ENCODE results near the gene MMS19. TPM values are rescaled to one million over a fixed set of nuclear protein-coding genes. Genes with fewer than 3 reads are reported as not detected.
"Not testable (repeated sequence)": the region's sequence is repeated elsewhere in the genome, so short reads cannot be mapped to it uniquely, and the experiment has no call there.

Gene MMS19
- total RNA-seq, 2 experiments from 2014 or later = 84.7 to 86.8 TPM

GRCh38 chr10:97435211-97435610 is 63.0 kb downstream of the MMS19 start:
- Mint-ChIP-seq H3K4me1 (ENCODE audit: low read depth) (peaks cover 14% of the 10 kb centered on the region), H3K9me3 (no peaks in the 10 kb centered on the region), H3K27me3 (no peaks in the 10 kb centered on the region), H3K36me3 (peaks cover 52% of the 10 kb centered on the region), H3K4me3 (no peak overlapping the region), H3K27ac (no peak overlapping the region)
- POLR2A ChIA-PET = interaction anchor here (1.8 to 2.9 kb wide), 4 partner anchors 8 to 34 kb away, joined by 4 to 37 read pairs (median 14); partner anchors contain the start of gene RRP12
- no peak for DNase-seq
- CTCF ChIA-PET = interaction anchor here (0.6 to 2.5 kb wide), 3 partner anchors 10 to 31 kb away, joined by 3 to 13 read pairs (median 7); no protein-coding TSS in a partner anchor
- intact Hi-C loops (cut with micrococcal nuclease) = no loop called here

GRCh38 chr10:97434557-97434956 is 63.7 kb downstream of the MMS19 start:
- H3K36me3 Mint-ChIP-seq = peaks cover 54% of the 10 kb centered on the region
- ChIA-PET CTCF (interaction anchor here (0.6 to 2.5 kb wide), 7 partner anchors 10 to 33 kb away, joined by 3 to 13 read pairs (median 3); partner anchors contain the start of gene RRP12), POLR2A (interaction anchor here (0.7 to 2.9 kb wide), 6 partner anchors 9 to 33 kb away, joined by 3 to 37 read pairs (median 8); partner anchors contain the start of gene RRP12)
- no peaks in the 10 kb centered on the region for H3K9me3 Mint-ChIP-seq
- no peak for DNase-seq
- no peak overlapping the region for H3K4me3 Mint-ChIP-seq
- no peaks in the 10 kb centered on the region for H3K27me3 Mint-ChIP-seq
- peaks cover 18% of the 10 kb centered on the region for H3K4me1 Mint-ChIP-seq (ENCODE audit: low read depth)
- intact Hi-C loops (cut with micrococcal nuclease) = no loop called here
- H3K27ac Mint-ChIP-seq = peak overlapping the region; percentile 86

DNA sequence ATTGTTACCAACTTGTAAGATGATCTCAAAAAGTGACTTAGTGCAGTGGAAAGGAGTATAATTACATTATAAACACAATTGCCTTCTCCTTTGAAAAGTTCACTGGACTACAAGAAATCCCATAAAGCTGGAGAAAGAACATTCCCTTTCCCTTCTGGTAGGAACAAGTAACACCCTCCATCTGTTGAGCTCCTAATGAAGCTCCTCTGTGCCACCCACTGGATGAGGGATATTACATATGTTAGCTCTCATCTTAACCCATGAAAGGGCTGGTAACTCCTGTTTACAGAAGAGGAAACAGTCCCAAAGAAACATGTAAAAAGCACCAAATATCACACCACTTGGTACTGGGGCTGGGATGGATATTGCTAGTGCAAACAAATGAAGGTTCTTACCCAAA is 64.2 kb downstream of the MMS19 start:
- ChIA-PET POLR2A (interaction anchor here (0.7 to 2.9 kb wide), 6 partner anchors 9 to 33 kb away, joined by 3 to 37 read pairs (median 8); partner anchors contain the start of gene RRP12), CTCF (interaction anchor here (0.9 to 2.5 kb wide), 6 partner anchors 11 to 33 kb away, joined by 3 to 13 read pairs (median 4); partner anchors contain the start of gene RRP12)
- Mint-ChIP-seq H3K4me3 (no peak overlapping the region), H3K4me1 (ENCODE audit: low read depth) (peaks cover 23% of the 10 kb centered on the region), H3K27me3 (no peaks in the 10 kb centered on the region), H3K27ac (peak overlapping the region; percentile 86), H3K9me3 (no peaks in the 10 kb centered on the region), H3K36me3 (peaks cover 58% of the 10 kb centered on the region)
- DNase-seq = no peak
- intact Hi-C loops (cut with micrococcal nuclease) = no loop called here

DNA sequence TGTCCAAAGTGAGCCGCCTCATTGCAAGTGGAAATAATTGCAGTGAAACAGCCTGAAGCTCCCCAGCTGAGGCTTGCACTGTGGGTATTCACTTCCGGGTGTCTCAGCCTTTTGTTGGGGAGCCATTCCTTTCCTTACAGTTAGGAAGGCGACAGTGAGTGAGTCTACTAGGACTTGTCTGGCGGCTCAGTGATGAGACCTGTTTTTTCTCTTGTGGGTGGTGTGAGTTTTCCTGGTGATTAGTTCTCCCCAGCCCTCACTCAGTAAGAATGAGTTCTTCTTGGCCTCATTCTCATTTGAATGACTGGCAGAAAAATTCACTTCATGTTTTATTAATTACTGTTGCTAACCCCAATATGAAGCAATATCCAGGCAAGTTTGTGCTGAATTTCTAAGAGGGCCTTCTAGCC is 69.6 kb downstream of the MMS19 start:
- ChIA-PET CTCF (interaction anchor here (0.9 to 3.5 kb wide), 6 partner anchors 10 to 28 kb away, joined by 5 to 35 read pairs (median 16); partner anchors contain the start of gene RRP12), POLR2A (interaction anchor here (1.3 to 10.2 kb wide), 8 partner anchors 10 to 69 kb away, joined by 6 to 326 read pairs (median 14); partner anchors contain the start of gene RRP12)
- peaks cover 36% of the 10 kb centered on the region for H3K4me1 Mint-ChIP-seq (ENCODE audit: low read depth)
- intact Hi-C loops (cut with micrococcal nuclease) = loop anchor here (1.0 to 10.0 kb wide), 5 partner anchors 16 to 594 kb away; partner anchors contain the start of genes LCOR, MMS19, PI4K2A and UBTD1
- peak overlapping the region; percentile 93 for H3K4me3 Mint-ChIP-seq
- H3K27me3 Mint-ChIP-seq = peaks cover 2% of the 10 kb centered on the region
- peak; percentile 67 for DNase-seq
- peak overlapping the region; percentile 98 for H3K27ac Mint-ChIP-seq
- H3K9me3 Mint-ChIP-seq = peaks cover 2% of the 10 kb centered on the region
- H3K36me3 Mint-ChIP-seq = peaks cover 63% of the 10 kb centered on the region

GRCh38 chr10:97427571-97428179 is 70.5 kb downstream of the MMS19 start:
- ChIA-PET POLR2A (interaction anchor here (0.8 to 10.2 kb wide), 9 partner anchors 9 to 107 kb away, joined by 3 to 326 read pairs (median 10); partner anchors contain the start of gene RRP12), CTCF (interaction anchor here (1.3 to 3.5 kb wide), 6 partner anchors 9 to 27 kb away, joined by 5 to 35 read pairs (median 16); partner anchors contain the start of gene RRP12)
- Mint-ChIP-seq H3K9me3 (peaks cover 2% of the 10 kb centered on the region), H3K27ac (peak overlapping the region; percentile 98), H3K4me1 (ENCODE audit: low read depth) (peaks cover 43% of the 10 kb centered on the region), H3K27me3 (peaks cover 2% of the 10 kb centered on the region), H3K4me3 (peak overlapping the region; percentile 93), H3K36me3 (peaks cover 59% of the 10 kb centered on the region)
- peak; percentile 78 for DNase-seq
- intact Hi-C loops (cut with micrococcal nuclease) = loop anchor here (1.0 to 10.0 kb wide), 5 partner anchors 17 to 593 kb away; partner anchors contain the start of genes LCOR, MMS19, PI4K2A and UBTD1

GRCh38 chr10:97426776-97427570 is 71.2 kb downstream of the MMS19 start:
- H3K36me3 Mint-ChIP-seq = peaks cover 56% of the 10 kb centered on the region
- DNase-seq = no peak

DNA sequence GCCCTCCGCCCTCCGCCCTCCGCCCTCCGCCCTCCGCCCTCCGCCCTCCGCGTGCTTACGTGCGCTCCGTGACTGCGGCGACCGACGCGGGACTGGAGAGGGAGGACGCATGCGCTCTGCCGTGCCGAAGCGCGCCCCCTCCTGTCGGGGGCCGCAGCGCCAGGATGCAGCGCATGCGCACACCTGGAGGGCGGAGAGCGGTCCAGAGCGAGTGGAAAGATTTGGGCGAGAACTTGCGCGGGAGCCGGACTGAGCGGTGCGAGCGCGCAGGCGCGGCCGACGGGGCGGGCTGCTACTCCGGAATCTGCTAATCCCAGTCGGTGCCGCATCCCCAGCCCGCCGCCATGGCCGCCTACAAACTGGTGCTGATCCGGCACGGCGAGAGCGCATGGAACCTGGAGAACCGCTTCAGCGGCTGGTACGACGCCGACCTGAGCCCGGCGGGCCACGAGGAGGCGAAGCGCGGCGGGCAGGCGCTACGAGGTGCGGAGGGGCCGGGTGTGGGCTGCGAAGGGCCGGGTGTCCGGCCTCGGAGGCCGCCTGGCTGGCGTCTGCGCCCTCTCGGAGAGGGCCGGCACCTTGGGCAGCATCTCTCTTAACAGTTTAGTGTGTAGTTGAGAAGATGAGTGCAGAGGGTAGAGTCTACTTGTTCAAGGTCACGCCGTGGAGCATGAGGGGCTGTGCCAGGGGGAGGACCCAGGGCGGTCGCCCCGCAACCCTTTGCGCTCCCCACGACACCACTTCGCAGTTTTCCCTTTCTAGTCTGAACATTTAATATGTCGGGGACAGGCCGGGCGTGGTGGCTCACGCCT is 72.1 kb downstream of the MMS19 start, which contains the start of gene PGAM1:
TSS of gene PGAM1 (plus strand) at position 228 of the 812 bp plus-strand sequence. CDS start at position 345, 117 bp downstream.
- DNase-seq = peak; percentile 97
- H3K36me3 Mint-ChIP-seq = peaks cover 51% of the 10 kb centered on the region
- intact Hi-C loops (cut with micrococcal nuclease) = loop anchor here (10.0 kb wide), 1 partner anchor 591 kb away; the partner anchor contains the start of gene LCOR
- peaks cover 2% of the 10 kb centered on the region for H3K27me3 Mint-ChIP-seq
- H3K4me1 Mint-ChIP-seq (ENCODE audit: low read depth) = peaks cover 47% of the 10 kb centered on the region
- H3K4me3 Mint-ChIP-seq = peak within 1 kb of the TSS; percentile 93
- H3K27ac Mint-ChIP-seq = peak within 1 kb of the TSS; percentile 98
- ChIA-PET CTCF (interaction anchor here (1.5 to 8.7 kb wide), 4 partner anchors 13 to 19 kb away, joined by 8 to 194 read pairs (median 22); partner anchors contain the start of gene RRP12), POLR2A (interaction anchor here (1.1 to 10.2 kb wide), 5 partner anchors 12 to 26 kb away, joined by 4 to 326 read pairs (median 25); partner anchors contain the start of gene RRP12)
- H3K9me3 Mint-ChIP-seq = peaks cover 2% of the 10 kb centered on the region

More at GRCh38 chr10:97426776-97427570, 71.2 kb downstream of the MMS19 start:
- peaks cover 2% of the 10 kb centered on the region for H3K27me3 Mint-ChIP-seq
- H3K27ac Mint-ChIP-seq = peak overlapping the region; percentile 98
- H3K4me1 Mint-ChIP-seq (ENCODE audit: low read depth) = peaks cover 41% of the 10 kb centered on the region
- POLR2A ChIA-PET = interaction anchor here (0.8 to 10.2 kb wide), 7 partner anchors 8 to 107 kb away, joined by 3 to 326 read pairs (median 10); partner anchors contain the start of gene RRP12
- H3K9me3 Mint-ChIP-seq = peaks cover 2% of the 10 kb centered on the region
- CTCF ChIA-PET = interaction anchor here (1.3 to 3.5 kb wide), 6 partner anchors 8 to 27 kb away, joined by 5 to 35 read pairs (median 16); partner anchors contain the start of gene RRP12
- peak overlapping the region; percentile 93 for H3K4me3 Mint-ChIP-seq
- intact Hi-C loops (cut with micrococcal nuclease) = loop anchor here (10.0 kb wide), 1 partner anchor 592 kb away; the partner anchor contains the start of gene LCOR

GRCh38 chr10:97423757-97424098 is 74.5 kb downstream of the MMS19 start:
- Mint-ChIP-seq H3K27ac (peak overlapping the region; percentile 98), H3K36me3 (peaks cover 29% of the 10 kb centered on the region), H3K4me3 (peak overlapping the region; percentile 72), H3K4me1 (ENCODE audit: low read depth) (peaks cover 53% of the 10 kb centered on the region)
- H3K27me3 Mint-ChIP-seq, H3K9me3 Mint-ChIP-seq, DNase-seq: not testable (repeated sequence)
- POLR2A ChIA-PET = interaction anchor here (0.6 to 10.2 kb wide), 6 partner anchors 10 to 74 kb away, joined by 3 to 326 read pairs (median 13); partner anchors contain the start of gene RRP12
- intact Hi-C loops (cut with micrococcal nuclease) = loop anchor here (1.0 to 10.0 kb wide), 4 partner anchors 10 to 836 kb away; partner anchors contain the start of genes LCOR and TM9SF3
- CTCF ChIA-PET = interaction anchor here (0.7 to 8.7 kb wide), 3 partner anchors 16 to 212 kb away, joined by 3 to 194 read pairs (median 6); partner anchors contain the start of gene RRP12

GRCh38 chr10:97416565-97416964 is 81.7 kb downstream of the MMS19 start:
- DNase-seq = no peak
- intact Hi-C loops (cut with micrococcal nuclease) = no loop called here
- Mint-ChIP-seq H3K27ac (peak overlapping the region; percentile 98), H3K27me3 (no peaks in the 10 kb centered on the region), H3K9me3 (no peaks in the 10 kb centered on the region), H3K4me1 (ENCODE audit: low read depth) (peaks cover 84% of the 10 kb centered on the region), H3K36me3 (peaks cover 3% of the 10 kb centered on the region), H3K4me3 (no peak overlapping the region)
- ChIA-PET POLR2A (interaction anchor here (4.6 to 6.2 kb wide), 2 partner anchors 10 to 18 kb away, joined by 21 to 326 read pairs; partner anchors contain the start of gene PGAM1), CTCF (no interaction called here)

DNA sequence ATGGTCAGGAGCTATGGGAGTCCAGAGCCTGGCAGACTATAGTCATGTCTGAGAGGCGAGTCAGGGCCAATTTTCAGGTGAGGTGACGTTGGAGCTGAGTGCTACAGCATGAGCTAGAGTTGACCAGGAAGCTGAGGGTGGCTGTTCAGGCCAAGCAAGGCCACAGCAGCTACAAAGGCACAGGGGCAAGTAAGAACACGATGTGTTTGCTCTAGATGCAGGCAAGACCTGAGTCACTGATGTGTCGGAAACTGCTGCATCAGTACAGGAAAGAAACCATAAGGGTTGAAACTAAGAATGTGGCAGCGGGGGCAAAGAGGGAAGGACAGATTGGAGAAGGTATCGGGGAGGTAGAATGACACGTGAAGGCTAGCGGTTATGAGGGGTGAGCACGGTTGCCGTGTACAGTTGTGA is 85.3 kb downstream of the MMS19 start:
- POLR2A ChIA-PET = interaction anchor here (0.6 to 6.2 kb wide), 8 partner anchors 8 to 84 kb away, joined by 3 to 326 read pairs (median 13); partner anchors contain the start of genes EXOSC1, PGAM1, RRP12 and ZDHHC16
- Mint-ChIP-seq H3K4me3 (peak overlapping the region; percentile 59), H3K27me3 (no peaks in the 10 kb centered on the region), H3K36me3 (no peaks in the 10 kb centered on the region), H3K4me1 (ENCODE audit: low read depth) (peaks cover 55% of the 10 kb centered on the region), H3K27ac (peak overlapping the region; percentile 92), H3K9me3 (no peaks in the 10 kb centered on the region)
- intact Hi-C loops (cut with micrococcal nuclease) = loop anchor here (1.0 kb wide), 2 partner anchors 10 to 31 kb away; no protein-coding TSS in a partner anchor
- CTCF ChIA-PET = interaction anchor here (1.4 to 16.2 kb wide), 5 partner anchors 9 to 31 kb away, joined by 9 to 194 read pairs (median 19); partner anchors contain the start of genes PGAM1 and RRP12
- peak; percentile 90 for DNase-seq

Data from activated CD4-positive, alpha-beta memory T cell treated with anti-CD3 and anti-CD28 coated beads for 36 hours (primary cell).